ENCODE data around the gene S100PBP. TPM values are rescaled to one million over a fixed set of nuclear protein-coding genes. Genes with fewer than 3 reads are reported as not detected.

S100PBP gene
- total RNA-seq, 3 donors from 2014 or later (not counting 1 experiment from before 2014, with no cell fraction given): 84.5 to 114 (median 85.5) TPM

- Histone ChIP-seq H3K27me3 (ENCODE audit: control insufficient read depth, insufficient read depth, low read length) (peaks cover 21% of the 10 kb centered on the region), H3K9me3 (ENCODE audit: control insufficient read depth, insufficient read depth, low read length) (no peaks in the 10 kb centered on the region), H3K36me3 (ENCODE audit: control insufficient read depth, insufficient read depth, low read length) (peaks cover 5% of the 10 kb centered on the region), H3K4me1 (ENCODE audit: control insufficient read depth, insufficient read depth, low read length) (peaks cover 26% of the 10 kb centered on the region), H3K27ac (ENCODE audit: low read length) (no peak overlapping the region), H3K4me3 (ENCODE audit: low read length) (no peak overlapping the region)
- WGBS (ENCODE audit: insufficient coverage): 97% methylated on average over 13 of the region's 13 CpGs
- no peak for DNase-seq
- H3K4me3 Mint-ChIP-seq: no peak overlapping the region
- no peak overlapping the region for H3K27ac Mint-ChIP-seq
- no peak for ATAC-seq
- no peaks in the 10 kb centered on the region for H3K9me3 Mint-ChIP-seq
- H3K36me3 Mint-ChIP-seq: no peaks in the 10 kb centered on the region
- no peak for TF ChIP-seq CTCF (IDR thresholded peaks at IDR 0.05)
- peaks cover 10 to 28% of the 10 kb centered on the region in 2 donors for H3K27me3 Mint-ChIP-seq (ENCODE audit: low read depth in 2 of 2)
- intact Hi-C loops (cut with micrococcal nuclease): no loop called here
- H3K4me1 Mint-ChIP-seq: peaks cover 0 to 26% of the 10 kb centered on the region in 2 donors
These were observed 50.6 kb downstream of the S100PBP start for GRCh38 chr1:32868085-32868484.

GRCh38 chr1:32868806-32869455 is 51.5 kb downstream of the S100PBP start:
- no peaks in the 10 kb centered on the region for H3K9me3 Mint-ChIP-seq
- no peak overlapping the region for H3K4me3 ChIP-seq (ENCODE audit: low read length)
- peaks cover 10 to 28% of the 10 kb centered on the region in 2 donors for H3K27me3 Mint-ChIP-seq (ENCODE audit: low read depth in 2 of 2)
- DNase-seq: no peak
- H3K27ac ChIP-seq (ENCODE audit: low read length): no peak overlapping the region
- no peak for TF ChIP-seq CTCF (IDR thresholded peaks at IDR 0.05)
- no peak overlapping the region for H3K27ac Mint-ChIP-seq
- peaks cover 3% of the 10 kb centered on the region for H3K36me3 ChIP-seq (ENCODE audit: control insufficient read depth, insufficient read depth, low read length)
- no peaks in the 10 kb centered on the region for H3K36me3 Mint-ChIP-seq
- H3K27me3 ChIP-seq (ENCODE audit: control insufficient read depth, insufficient read depth, low read length): peaks cover 24% of the 10 kb centered on the region
- H3K9me3 ChIP-seq (ENCODE audit: control insufficient read depth, insufficient read depth, low read length): no peaks in the 10 kb centered on the region
- no peak for ATAC-seq
- H3K4me3 Mint-ChIP-seq: peak overlapping the region; percentile 68
- intact Hi-C loops (cut with micrococcal nuclease): no loop called here
- WGBS (ENCODE audit: insufficient coverage): 83% methylated on average over 9 of the region's 9 CpGs
- peaks cover 0 to 26% of the 10 kb centered on the region in 2 donors for H3K4me1 Mint-ChIP-seq
- H3K4me1 ChIP-seq (ENCODE audit: control insufficient read depth, insufficient read depth, low read length): peaks cover 26% of the 10 kb centered on the region

GRCh38 chr1:32869923-32870614 is 52.6 kb downstream of the S100PBP start:
- Mint-ChIP-seq H3K27me3 (ENCODE audit: low read depth in 2 of 2) (peaks cover 18 to 32% of the 10 kb centered on the region in 2 donors), H3K36me3 (no peaks in the 10 kb centered on the region), H3K9me3 (no peaks in the 10 kb centered on the region), H3K27ac (peak overlapping the region in 1 of 2 donors; percentile 75), H3K4me3 (peak overlapping the region; percentile 68), H3K4me1 (peaks cover 0 to 26% of the 10 kb centered on the region in 2 donors)
- TF ChIP-seq CTCF (IDR thresholded peaks at IDR 0.05): no peak
- no peaks in the 10 kb centered on the region for H3K36me3 ChIP-seq (ENCODE audit: control insufficient read depth, insufficient read depth, low read length)
- no peak overlapping the region for H3K4me3 ChIP-seq (ENCODE audit: low read length)
- H3K4me1 ChIP-seq (ENCODE audit: control insufficient read depth, insufficient read depth, low read length): peaks cover 26% of the 10 kb centered on the region
- no peak overlapping the region for H3K27ac ChIP-seq (ENCODE audit: low read length)
- intact Hi-C loops (cut with micrococcal nuclease): loop anchor here (10.0 kb wide), 1 partner anchor 425 kb away; no protein-coding TSS in a partner anchor
- 77% methylated on average over 16 of the region's 16 CpGs for WGBS (ENCODE audit: insufficient coverage)
- ATAC-seq: no peak
- peaks cover 24% of the 10 kb centered on the region for H3K27me3 ChIP-seq (ENCODE audit: control insufficient read depth, insufficient read depth, low read length)
- no peaks in the 10 kb centered on the region for H3K9me3 ChIP-seq (ENCODE audit: control insufficient read depth, insufficient read depth, low read length)
- no peak for DNase-seq
